Colon (tissue), 2 donors: ENCODE measurements around the gene MET.
"Not testable (repeated sequence)": the region's sequence is repeated elsewhere in the genome, so short reads cannot be mapped to it uniquely, and the experiment has no call there.

Experiments
- FAIRE-seq: peaks from 2 replicates; lab custom pipeline; 2012; peaks lifted over from hg19 to GRCh38; lab: Jason Lieb, UNC
- donor health status: control.
- donor health status: control.

MET gene

GRCh38 chr7:116671681-116672595 is at the start of gene MET:
Gene MET, plus strand, starts transcription at chr7:116672196. Its CDS starts 26,889 bp downstream, at chr7:116699085.
- FAIRE-seq, result no peak

GRCh38 chr7:116626886-116627285 is 45.1 kb upstream of the MET start:
- FAIRE-seq, result no peak

- FAIRE-seq, result no peak
Observed at GRCh38 chr7:116629051-116629463, 42.9 kb upstream of the MET start.

DNA sequence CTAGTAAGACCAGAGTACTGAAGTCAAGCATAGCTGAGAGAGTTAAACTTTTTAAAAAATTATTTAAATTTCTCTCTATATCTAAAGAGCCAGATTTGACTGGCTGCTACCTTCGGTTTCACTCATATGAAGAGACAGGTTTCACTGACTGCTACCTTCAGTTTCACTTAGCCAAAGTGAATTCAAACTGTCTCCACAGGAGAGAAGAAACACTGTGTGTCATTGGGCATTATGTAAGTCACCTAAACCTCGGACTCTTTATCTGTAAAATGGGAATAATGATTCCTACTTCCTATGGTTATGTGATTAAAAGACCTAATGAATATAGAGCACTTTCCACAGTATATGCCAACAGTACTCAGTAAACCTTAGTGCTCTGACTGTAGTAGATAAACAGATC is 41.6 kb upstream of the MET start:
- FAIRE-seq, result no peak

- no peak for FAIRE-seq
Observed at GRCh38 chr7:116630932-116631671, 40.9 kb upstream of the MET start.

DNA sequence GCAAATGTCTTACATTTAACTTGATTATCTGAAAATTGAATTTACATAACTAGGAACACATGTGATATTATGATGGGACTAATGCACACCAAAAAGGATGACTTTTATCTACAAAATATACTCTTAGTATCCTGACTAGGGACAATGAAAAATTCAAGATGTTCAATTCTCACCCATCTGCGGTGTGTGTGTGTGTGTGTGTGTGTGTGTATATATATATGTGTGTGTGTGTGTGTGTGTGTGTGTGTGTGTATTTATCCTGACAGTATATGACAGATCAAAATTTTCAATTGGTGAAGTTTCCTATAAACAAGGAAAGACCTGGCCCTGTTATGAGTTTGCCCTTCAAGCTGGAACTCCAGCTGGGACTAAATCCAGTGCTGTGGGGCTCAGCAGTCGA is 40.3 kb upstream of the MET start:
- FAIRE-seq, result no peak

- FAIRE-seq, result no peak
Observed at GRCh38 chr7:116632384-116632783, 39.6 kb upstream of the MET start.

DNA sequence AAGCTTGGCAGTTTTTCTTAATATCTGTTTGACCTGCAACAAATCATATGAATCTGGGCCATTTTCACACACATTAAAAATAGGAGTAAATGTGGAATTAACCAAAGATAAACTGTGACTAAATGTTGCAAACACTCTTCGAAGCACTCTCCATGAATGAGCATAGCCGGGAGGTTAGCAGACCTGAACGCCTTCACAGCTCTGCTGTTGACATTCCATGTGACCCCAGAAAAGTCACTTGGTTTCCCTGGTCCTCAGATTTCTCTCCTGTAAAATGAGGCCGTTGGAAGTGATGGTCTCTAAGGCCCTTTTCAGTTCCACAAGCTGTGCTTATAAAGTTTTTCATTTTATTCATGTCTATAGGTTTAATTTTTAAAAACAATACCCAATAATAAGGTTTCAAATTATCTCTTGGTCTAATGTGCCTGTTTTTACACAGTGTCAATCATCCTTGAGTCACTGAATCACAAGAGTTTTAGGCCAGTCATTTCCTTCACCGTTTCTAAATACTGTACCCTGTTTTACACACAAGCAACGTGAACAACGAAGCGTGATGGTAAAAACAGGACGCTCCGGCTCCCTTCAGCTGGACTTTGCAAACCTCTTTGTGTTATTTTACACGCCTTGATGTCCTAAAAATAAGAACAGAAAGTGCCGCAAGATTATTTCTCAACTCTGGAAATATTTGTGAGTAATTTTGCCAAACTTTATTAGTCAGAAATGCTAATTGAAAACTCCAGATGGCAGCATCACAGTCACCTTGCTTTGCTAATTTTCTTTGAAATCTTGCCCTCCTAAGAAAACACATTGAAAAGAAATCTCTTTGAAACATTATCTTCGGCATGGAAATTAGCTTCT is 38.6 kb upstream of the MET start:
- FAIRE-seq, result no peak

GRCh38 chr7:116636997-116637396 is 35.0 kb upstream of the MET start:
- FAIRE-seq, result no peak

DNA sequence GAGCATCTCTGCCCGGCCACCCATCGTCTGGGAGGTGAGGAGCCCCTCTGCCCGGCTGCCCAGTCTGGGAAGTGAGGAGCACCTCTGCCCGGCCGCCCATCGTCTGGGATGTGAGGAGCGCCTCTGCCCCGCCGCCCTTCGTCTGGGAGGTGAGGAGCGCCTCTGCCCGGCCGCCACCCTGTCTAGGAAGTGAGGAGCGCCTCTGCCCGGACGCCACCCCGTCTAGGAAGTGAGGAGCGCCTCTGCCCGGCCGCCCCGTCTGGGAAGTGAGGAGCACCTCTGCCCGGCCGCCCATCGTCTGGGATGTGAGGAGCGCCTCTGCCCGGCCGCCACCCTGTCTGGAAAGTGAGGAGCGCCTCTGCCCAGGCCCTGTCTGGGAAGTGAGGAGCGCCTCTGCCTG is 33.4 kb upstream of the MET start:
- not testable (repeated sequence) for FAIRE-seq

GRCh38 chr7:116641551-116642153 is 30.3 kb upstream of the MET start:
- FAIRE-seq, result peak; percentile 72

- not testable (repeated sequence) for FAIRE-seq
Observed at GRCh38 chr7:116643148-116643547, 28.8 kb upstream of the MET start.

DNA sequence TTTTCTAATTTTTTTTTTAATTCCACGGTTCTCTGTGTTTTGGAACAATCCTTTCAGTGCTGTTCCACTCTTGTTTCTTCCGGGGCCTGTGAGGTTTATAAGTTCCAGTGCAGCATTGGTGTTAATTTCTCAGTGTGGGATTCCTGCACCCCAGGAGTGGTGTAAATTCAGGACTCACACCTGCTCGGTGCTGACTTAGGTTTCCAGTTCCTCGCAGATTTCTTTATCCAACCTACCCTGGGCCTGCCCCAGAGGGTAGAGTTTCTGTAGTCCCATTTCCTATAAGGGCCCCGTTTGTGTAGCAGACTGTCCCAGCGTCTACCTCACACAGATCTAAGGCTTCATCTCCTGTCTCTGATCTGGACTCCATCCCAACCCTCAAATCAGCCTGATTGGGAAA is 27.4 kb upstream of the MET start:
- no peak for FAIRE-seq

DNA sequence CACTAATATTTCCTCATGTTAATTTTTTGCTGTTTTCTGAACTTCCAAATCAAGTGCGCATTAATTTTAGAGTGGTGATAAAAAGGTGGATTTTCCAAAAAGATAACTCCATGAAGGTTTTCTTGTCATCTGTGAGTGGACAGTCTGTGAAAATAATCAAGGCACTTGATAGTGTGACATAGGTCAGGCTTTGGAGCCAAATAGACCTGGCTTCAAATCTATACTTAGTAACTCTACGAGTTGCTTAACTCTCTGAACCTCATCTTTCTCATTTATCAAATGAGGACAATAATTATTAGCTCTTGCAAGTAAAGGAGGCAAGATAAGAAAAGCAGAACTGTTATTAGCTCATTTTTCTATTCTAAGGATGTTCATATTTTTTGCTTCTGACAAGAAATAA is 24.7 kb upstream of the MET start:
- FAIRE-seq, result no peak

DNA sequence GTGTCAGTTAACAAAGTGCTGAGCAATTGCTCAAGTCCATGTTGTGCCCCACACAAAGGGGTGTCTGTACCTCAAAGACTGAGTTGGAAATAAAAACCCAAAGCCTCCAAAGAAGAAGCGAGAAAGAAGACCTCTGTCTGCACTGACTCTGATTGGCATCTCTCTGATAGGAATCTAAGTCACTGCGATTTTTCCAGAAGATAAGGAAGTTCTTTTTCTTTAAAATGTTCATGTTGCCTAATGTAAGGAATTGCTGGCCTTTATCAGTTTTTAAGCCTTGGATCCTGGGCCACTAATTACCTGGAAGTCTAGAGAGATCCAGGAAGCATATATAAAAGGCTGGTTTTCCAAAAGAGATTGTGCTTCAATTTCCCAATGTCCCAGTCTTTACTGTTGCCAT is 24.1 kb upstream of the MET start:
- no peak for FAIRE-seq

DNA sequence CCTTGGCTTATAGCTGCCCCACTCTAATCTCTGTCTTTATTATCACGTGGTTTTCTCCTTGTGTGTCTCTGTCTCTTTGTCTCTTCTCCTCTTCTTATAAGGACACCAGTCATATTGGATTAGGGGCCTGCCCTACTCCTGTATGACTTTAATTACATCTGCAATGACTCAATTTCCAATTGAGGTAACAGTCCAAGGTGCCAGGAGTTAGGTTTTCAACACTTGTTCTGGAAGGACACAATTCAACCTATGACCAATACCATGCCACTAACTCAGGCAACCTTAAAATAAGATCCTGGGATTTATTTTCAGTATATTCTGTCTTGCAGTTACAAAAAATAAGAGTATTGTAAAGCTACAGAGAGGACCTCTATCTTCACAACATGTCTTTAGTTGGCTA is 21.6 kb upstream of the MET start:
- no peak for FAIRE-seq

DNA sequence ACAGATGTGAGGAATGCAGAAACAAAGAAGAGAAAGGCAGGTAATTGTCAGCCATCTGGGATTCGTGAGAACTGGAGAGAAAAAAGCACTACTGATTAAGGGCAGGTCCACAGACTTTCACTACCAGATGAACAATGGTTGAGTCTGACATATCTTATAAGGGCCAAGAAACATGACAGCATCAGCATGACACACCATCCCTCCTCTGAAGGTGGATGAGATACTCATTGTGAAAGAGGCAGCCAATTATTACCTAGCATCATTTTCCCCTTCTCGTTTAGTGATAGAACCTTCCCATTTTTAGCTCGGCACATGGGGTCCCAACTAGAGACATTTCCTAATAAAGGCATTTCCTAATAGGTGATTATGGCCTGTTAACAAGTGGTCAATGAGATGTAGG is 19.2 kb upstream of the MET start:
- FAIRE-seq, result no peak

- FAIRE-seq, result no peak
Observed at GRCh38 chr7:116653204-116653603, 18.8 kb upstream of the MET start.

DNA sequence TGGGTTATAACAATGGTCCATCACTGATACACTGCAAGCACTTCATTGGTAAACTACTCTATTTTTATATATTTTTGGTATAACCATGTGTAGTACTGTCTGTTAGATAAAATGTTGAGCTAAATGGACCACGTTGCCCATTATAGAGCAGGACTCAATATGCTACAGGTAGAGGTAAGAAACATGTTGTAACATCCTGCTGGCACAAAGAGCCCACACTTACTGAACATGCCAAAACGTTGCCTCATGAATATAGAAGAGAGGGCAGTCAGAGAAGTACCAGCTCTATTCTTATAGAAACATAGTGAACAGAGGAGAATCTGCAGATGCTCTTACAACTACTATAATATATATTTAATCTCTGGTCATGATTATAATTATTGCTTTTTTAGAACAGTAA is 18.4 kb upstream of the MET start:
- FAIRE-seq, result no peak

GRCh38 chr7:116659248-116659647 is 12.7 kb upstream of the MET start:
- not testable (repeated sequence) for FAIRE-seq

DNA sequence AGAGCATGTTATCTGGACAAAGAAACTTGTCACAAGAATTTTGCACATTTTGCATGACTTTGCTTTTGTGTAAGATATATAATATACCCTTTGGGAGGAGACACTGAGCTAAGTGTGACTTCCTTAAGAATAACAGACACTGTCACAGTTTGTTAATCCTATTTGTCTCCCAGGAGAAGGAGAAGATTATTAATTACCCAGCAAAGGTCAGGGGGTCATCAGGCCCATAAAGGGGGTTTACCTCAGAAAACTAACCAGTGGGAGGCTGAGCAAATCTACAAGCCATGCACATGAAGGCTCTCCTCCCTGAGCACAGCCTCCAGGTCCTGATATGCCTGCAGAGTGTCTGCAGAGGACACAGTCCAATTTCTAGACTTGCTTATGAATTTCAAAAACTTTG is 10.1 kb upstream of the MET start:
- no peak for FAIRE-seq

- no peak for FAIRE-seq
Observed at GRCh38 chr7:116663744-116664143, 8.3 kb upstream of the MET start.
